HEK293 (cell line): ENCODE data around the gene IDH3A.

Experiments
- CTCF ChIA-PET: fragments of 350-600 bp; formaldehyde crosslinking; extraction: SDS; loops from one replicate; lab custom pipeline; 2021; ENCODE audit warnings: antibody characterized with exemption; lab: Yijun Ruan, JAX
- POLR2A ChIA-PET: fragments of 300-600 bp; formaldehyde crosslinking; extraction: SDS; loops from one replicate; lab custom pipeline; 2020; ENCODE audit warnings: antibody characterized with exemption, inconsistent platforms; lab: Yijun Ruan, JAX
- H3K27ac ChIP-seq: fragments of 200-500 bp; sonication (Bioruptor generic); 2 replicates; pipeline ENCODE4 v1.5.1; 2014; ENCODE audit warnings: low read depth, low read length, control low read depth, inconsistent platforms; ENCODE audit errors: extremely low read depth
- H3K36me3 ChIP-seq, 2 experiments: fragments of 200-500 bp in 1 of 2; sonication (Bioruptor generic) in 1 of 2; 1 replicate in 1 of 2; 2 replicates in 1 of 2; pipeline ENCODE4 v1.5.1; 2014 to 2017; ENCODE audit warnings: inconsistent platforms in 2 of 2, low read length in 2 of 2; ENCODE audit not compliant: control insufficient read depth in 2 of 2, insufficient read depth in 1 of 2
- H3K4me1 ChIP-seq: fragments of 200-500 bp; sonication (Bioruptor generic); 2 replicates; pipeline ENCODE4 v1.5.1; 2014; ENCODE audit warnings: mild to moderate bottlenecking, low read length, inconsistent platforms; ENCODE audit not compliant: control insufficient read depth, insufficient read depth
- H3K4me3 ChIP-seq: 2 replicates; pipeline ENCODE4 v1.5.1; 2011; ENCODE audit warnings: low read depth, mild to moderate bottlenecking, control low read depth, low read length, moderate library complexity
- H3K9me3 ChIP-seq: fragments of 200-500 bp; sonication (Bioruptor generic); 2 replicates; pipeline ENCODE4 v1.5.1; 2014; ENCODE audit warnings: low read depth, low read length, inconsistent platforms; ENCODE audit not compliant: control insufficient read depth, insufficient read depth
- GLI4 ChIP-seq: fragments of 450-650 bp; formaldehyde crosslinking; IDR thresholded peaks from 2 replicates; pipeline ENCODE4 v1.5.1; 2016; ENCODE audit warnings: missing biosample characterization, missing genetic modification characterization
- HOXA7 ChIP-seq: sonication (generic); formaldehyde crosslinking; IDR thresholded peaks from 2 replicates; pipeline ENCODE4 v1.8.1; 2022; ENCODE audit warnings: missing genetic modification reagents, borderline replicate concordance
- OSR2 ChIP-seq: fragments of 450-650 bp; formaldehyde crosslinking; IDR thresholded peaks from 2 replicates; pipeline ENCODE4 v1.5.1; 2016; ENCODE audit warnings: missing biosample characterization, missing genetic modification characterization
- REST ChIP-seq: fragments of 450-650 bp; formaldehyde crosslinking; IDR thresholded peaks from 2 replicates; pipeline ENCODE4 v1.5.1; 2016; ENCODE audit warnings: missing biosample characterization, missing genetic modification characterization
- ZNF169 ChIP-seq: fragments of 450-650 bp; formaldehyde crosslinking; IDR thresholded peaks from 2 replicates; pipeline ENCODE4 v1.5.1; 2016; ENCODE audit warnings: missing biosample characterization, missing genetic modification characterization
- ZNF19 ChIP-seq: fragments of 450-650 bp; formaldehyde crosslinking; IDR thresholded peaks from 2 replicates; pipeline ENCODE4; 2016; ENCODE audit warnings: missing biosample characterization, missing genetic modification characterization, low read depth
- ZNF202 ChIP-seq: fragments of 450-650 bp; formaldehyde crosslinking; IDR thresholded peaks from 2 replicates; pipeline ENCODE4 v1.5.1; 2016; ENCODE audit warnings: missing biosample characterization, missing genetic modification characterization, borderline replicate concordance
- ZNF23 ChIP-seq: fragments of 450-650 bp; formaldehyde crosslinking; IDR thresholded peaks from 2 replicates; pipeline ENCODE4 v1.5.1; 2016; ENCODE audit warnings: missing biosample characterization, missing genetic modification characterization, borderline replicate concordance
- ZNF239 ChIP-seq: fragments of 450-650 bp; formaldehyde crosslinking; IDR thresholded peaks from 2 replicates; pipeline ENCODE4 v1.5.1; 2016; ENCODE audit warnings: missing biosample characterization, missing genetic modification characterization
- ZNF324 ChIP-seq: fragments of 450-650 bp; formaldehyde crosslinking; IDR thresholded peaks from 2 replicates; pipeline ENCODE4 v1.5.1; 2016; ENCODE audit warnings: missing biosample characterization, missing genetic modification characterization
- ZNF350 ChIP-seq: fragments of 450-650 bp; formaldehyde crosslinking; IDR thresholded peaks from 2 replicates; pipeline ENCODE4 v1.5.0; 2017; ENCODE audit warnings: missing biosample characterization, mild to moderate bottlenecking, missing genetic modification characterization
- ZNF394 ChIP-seq: fragments of 450-650 bp; formaldehyde crosslinking; IDR thresholded peaks from 2 replicates; pipeline ENCODE4 v1.5.1; 2016; ENCODE audit warnings: missing biosample characterization, missing genetic modification characterization, mild to moderate bottlenecking, moderate library complexity, borderline replicate concordance
- ZNF398 ChIP-seq: fragments of 450-650 bp; formaldehyde crosslinking; IDR thresholded peaks from 2 replicates; pipeline ENCODE4 v1.5.1; 2017; ENCODE audit warnings: missing biosample characterization, missing genetic modification characterization
- ZNF426 ChIP-seq: fragments of 450-650 bp; formaldehyde crosslinking; IDR thresholded peaks from 2 replicates; pipeline ENCODE4 v1.5.1; 2017; ENCODE audit warnings: missing biosample characterization, missing genetic modification characterization, mild to moderate bottlenecking, inconsistent platforms, moderate library complexity
- ZNF449 ChIP-seq: fragments of 450-650 bp; formaldehyde crosslinking; IDR thresholded peaks from 2 replicates; pipeline ENCODE4 v1.5.1; 2017; ENCODE audit warnings: missing biosample characterization, mild to moderate bottlenecking, missing genetic modification characterization, moderate library complexity
- ZNF473 ChIP-seq: fragments of 450-650 bp; formaldehyde crosslinking; IDR thresholded peaks from 2 replicates; pipeline ENCODE4 v1.5.1; 2017; ENCODE audit warnings: missing biosample characterization, missing genetic modification characterization
- ZNF548 ChIP-seq: fragments of 450-650 bp; formaldehyde crosslinking; IDR thresholded peaks from 2 replicates; pipeline ENCODE4 v1.5.1; 2016; ENCODE audit warnings: missing biosample characterization, missing genetic modification characterization
- ZNF571 ChIP-seq: fragments of 450-650 bp; formaldehyde crosslinking; IDR thresholded peaks from 2 replicates; pipeline ENCODE4 v1.5.0; 2017; ENCODE audit warnings: missing biosample characterization, missing genetic modification characterization
- ZNF629 ChIP-seq: fragments of 450-650 bp; formaldehyde crosslinking; IDR thresholded peaks from 2 replicates; pipeline ENCODE4 v1.5.1; 2017; ENCODE audit warnings: missing biosample characterization, missing genetic modification characterization
- ZNF777 ChIP-seq: fragments of 450-650 bp; formaldehyde crosslinking; IDR thresholded peaks from 2 replicates; pipeline ENCODE4 v1.5.1; 2017; ENCODE audit warnings: missing biosample characterization, missing genetic modification characterization, borderline replicate concordance
- ZNF843 ChIP-seq: fragments of 450-650 bp; formaldehyde crosslinking; IDR thresholded peaks from 2 replicates; pipeline ENCODE4 v1.5.1; 2016; ENCODE audit warnings: missing biosample characterization, missing genetic modification characterization
- TF ChIP-seq, protein P1 (sequence below): fragments of 450-650 bp; formaldehyde crosslinking; IDR thresholded peaks from 2 replicates; pipeline ENCODE4 v1.5.1; 2017; ENCODE audit warnings: missing biosample characterization, missing genetic modification characterization

Gene IDH3A

DNA sequence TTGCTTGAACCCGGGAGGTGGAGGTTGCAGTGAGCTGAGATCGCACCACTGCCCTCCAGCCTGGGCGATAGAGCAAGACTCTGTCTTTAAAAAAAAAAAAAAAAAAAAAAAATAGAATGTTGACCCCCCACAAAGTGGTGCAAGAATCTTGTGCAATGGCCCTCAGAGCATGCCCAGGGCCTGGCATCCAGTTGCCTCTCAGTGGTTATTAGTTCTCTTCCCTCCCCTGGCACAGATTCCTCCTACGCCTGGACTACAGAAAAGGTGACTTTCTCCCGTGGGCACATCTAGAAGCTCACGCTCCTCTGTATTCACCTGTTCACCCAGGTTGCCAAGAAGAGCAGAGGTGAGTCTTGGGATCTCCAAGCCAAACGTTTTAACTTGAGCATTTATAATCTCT, 48.5 kb downstream of the IDH3A start:
- TF ChIP-seq ZNF239 (tag by site-specific recombination) (no peak), GLI4 (tag by site-specific recombination) (no peak), HOXA7 (CRISPR knock-in tag) (no peak), ZNF394 (no peak), ZNF777 (tag by site-specific recombination) (no peak), ZNF473 (tag by site-specific recombination) (no peak), ZNF629 (tag by site-specific recombination) (no peak), OSR2 (tag by site-specific recombination) (no peak)
- ChIA-PET CTCF (interaction anchor here (0.6 to 5.9 kb wide), 9 partner anchors 21 to 239 kb away, joined by 3 to 83 read pairs (median 6); partner anchors contain the start of gene CIB2), POLR2A (no interaction called here)

DNA sequence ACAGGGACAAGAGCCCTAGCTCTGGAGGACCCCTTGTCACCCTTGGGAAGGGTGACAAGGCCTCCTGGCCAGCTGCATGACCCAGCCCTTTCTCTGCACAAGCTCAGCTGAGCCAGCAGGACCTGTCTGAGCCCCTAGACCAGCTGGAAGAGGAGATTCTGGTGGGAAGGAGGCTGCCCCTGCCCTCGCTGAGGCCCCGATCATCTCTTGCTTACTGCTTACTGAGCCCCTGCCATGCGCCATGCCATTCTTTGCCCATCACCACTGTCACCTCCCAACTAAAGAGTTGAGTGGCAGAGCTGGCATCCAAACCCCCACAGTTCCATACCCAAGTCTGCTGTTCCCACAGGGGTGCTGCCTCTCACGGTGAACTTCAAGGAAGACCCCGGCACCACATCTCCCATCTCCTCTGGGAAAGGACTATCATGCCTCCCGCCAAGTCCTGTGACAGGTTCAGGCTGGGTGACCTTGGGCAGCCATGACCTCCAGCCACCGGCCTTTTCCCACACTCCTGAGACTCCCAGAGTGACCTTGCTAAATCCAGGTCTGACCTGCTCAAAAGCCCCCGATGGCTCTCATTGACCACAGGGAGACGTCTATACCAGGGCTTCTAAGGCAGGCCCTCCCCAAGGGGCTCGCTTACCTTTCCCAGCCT, 51.2 kb downstream of the IDH3A start:
- H3K36me3 ChIP-seq: no peaks in the 10 kb centered on the region
- no peak overlapping the region for H3K27ac ChIP-seq
- H3K4me3 ChIP-seq: no peak overlapping the region
- H3K4me1 ChIP-seq: no peaks in the 10 kb centered on the region
- POLR2A ChIA-PET: no interaction called here
- TF ChIP-seq ZNF19 (tag by site-specific recombination) (no peak), ZNF548 (tag by site-specific recombination) (no peak), ZNF324 (no peak), REST (no peak), ZNF571 (no peak), ZNF350 (tag by site-specific recombination) (no peak), ZNF169 (tag by site-specific recombination) (no peak), ZNF398 (tag by site-specific recombination) (no peak), ZNF843 (tag by site-specific recombination) (no peak), ZNF202 (no peak), ZNF426 (tag by site-specific recombination) (no peak), ZNF449 (no peak), ZNF23 (tag by site-specific recombination) (no peak)
- TF ChIP-seq, protein P1, sequence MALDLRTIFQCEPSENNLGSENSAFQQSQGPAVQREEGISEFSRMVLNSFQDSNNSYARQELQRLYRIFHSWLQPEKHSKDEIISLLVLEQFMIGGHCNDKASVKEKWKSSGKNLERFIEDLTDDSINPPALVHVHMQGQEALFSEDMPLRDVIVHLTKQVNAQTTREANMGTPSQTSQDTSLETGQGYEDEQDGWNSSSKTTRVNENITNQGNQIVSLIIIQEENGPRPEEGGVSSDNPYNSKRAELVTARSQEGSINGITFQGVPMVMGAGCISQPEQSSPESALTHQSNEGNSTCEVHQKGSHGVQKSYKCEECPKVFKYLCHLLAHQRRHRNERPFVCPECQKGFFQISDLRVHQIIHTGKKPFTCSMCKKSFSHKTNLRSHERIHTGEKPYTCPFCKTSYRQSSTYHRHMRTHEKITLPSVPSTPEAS: no peak
- TF ChIP-seq, all 188 proteins: peak for 0
- CTCF ChIA-PET: interaction anchor here (0.7 to 3.2 kb wide), 3 partner anchors 40 to 88 kb away, joined by 4 to 11 read pairs (median 5); no protein-coding TSS in a partner anchor
- no peaks in the 10 kb centered on the region for H3K9me3 ChIP-seq

More for the DNA sequence above, 48.5 kb downstream of the IDH3A start:
- Histone ChIP-seq H3K36me3 (no peaks in the 10 kb centered on the region), H3K27ac (no peak overlapping the region), H3K9me3 (no peaks in the 10 kb centered on the region), H3K4me1 (no peaks in the 10 kb centered on the region), H3K4me3 (no peak overlapping the region)
